Activated T-helper 2 cell treated with anti-CD3 and anti-CD28 coated beads, Interferon-gamma antibody, Interleukin-2, Interleukin-4, amounts not matched to agents 10 μg/mL and 5 μg/mL and 100 μg/mL, durations not matched to agents 14 hours and 24 hours and 36 hours (primary cell): ENCODE data around the gene CFAP54. TPM values are rescaled to one million over a fixed set of nuclear protein-coding genes. Genes with fewer than 3 reads are reported as not detected.

Experiments used
- DNase-seq: peaks from one replicate; pipeline ENCODE4 v3.0.0; 2021; ENCODE audit warnings: low spot score
- H3K27ac Mint-ChIP-seq: one replicate; pipeline ENCODE4 v1.8.0; 2021; ENCODE audit warnings: mixed read lengths
- H3K27me3 Mint-ChIP-seq: one replicate; pipeline ENCODE4 v1.8.0; 2021; ENCODE audit warnings: low read depth, mixed read lengths
- H3K36me3 Mint-ChIP-seq: one replicate; pipeline ENCODE4 v1.8.0; 2021; ENCODE audit warnings: low read depth, mixed read lengths
- H3K4me1 Mint-ChIP-seq: one replicate; pipeline ENCODE4 v1.8.0; 2021; ENCODE audit warnings: low read depth, mixed read lengths
- H3K4me3 Mint-ChIP-seq: one replicate; pipeline ENCODE4 v1.8.0; 2021; ENCODE audit warnings: low read depth, mild to moderate bottlenecking, moderate library complexity, mixed read lengths
- H3K9me3 Mint-ChIP-seq: one replicate; pipeline ENCODE4 v1.8.0; 2021; ENCODE audit warnings: mixed read lengths
- intact Hi-C: fragments of 100-400 bp; cut with micrococcal nuclease; formaldehyde crosslinking; loops from one replicate; pipeline ENCODE4 v1.15.1; 2023
- total RNA-seq: library from RNA; stranded (reverse); gene quantifications from 2 replicates; pipeline ENCODE4 v1.2.3, GENCODE V29; 2022

The CFAP54 gene
- total RNA-seq, 1 donor from 2014 or later, result 0.23 TPM

- no peaks in the 10 kb centered on the region for H3K4me1 Mint-ChIP-seq
- no peak overlapping the region for H3K4me3 Mint-ChIP-seq
- DNase-seq, result no peak
- H3K27ac Mint-ChIP-seq, result no peak overlapping the region
- H3K9me3 Mint-ChIP-seq, result no peaks in the 10 kb centered on the region
- intact Hi-C loops, result no loop called here
- H3K36me3 Mint-ChIP-seq, result no peaks in the 10 kb centered on the region
- peaks cover 3% of the 10 kb centered on the region for H3K27me3 Mint-ChIP-seq
These were observed 390.8 kb downstream of the CFAP54 start for GRCh38 chr12:96880220-96880619.

- Mint-ChIP-seq H3K4me1 (no peaks in the 10 kb centered on the region), H3K9me3 (no peaks in the 10 kb centered on the region), H3K36me3 (no peaks in the 10 kb centered on the region), H3K27me3 (peaks cover 3% of the 10 kb centered on the region), H3K4me3 (no peak overlapping the region), H3K27ac (no peak overlapping the region)
- DNase-seq, result no peak
- intact Hi-C loops, result no loop called here
These were observed 392.2 kb downstream of the CFAP54 start for GRCh38 chr12:96881608-96882007.

- Mint-ChIP-seq H3K4me1 (no peaks in the 10 kb centered on the region), H3K4me3 (no peak overlapping the region), H3K36me3 (no peaks in the 10 kb centered on the region), H3K27me3 (peaks cover 3% of the 10 kb centered on the region), H3K9me3 (no peaks in the 10 kb centered on the region), H3K27ac (no peak overlapping the region)
- DNase-seq, result no peak
- intact Hi-C loops, result no loop called here
These were observed 393.5 kb downstream of the CFAP54 start for GRCh38 chr12:96882862-96883261.

- no peaks in the 10 kb centered on the region for H3K4me1 Mint-ChIP-seq
- H3K36me3 Mint-ChIP-seq, result no peaks in the 10 kb centered on the region
- H3K9me3 Mint-ChIP-seq, result no peaks in the 10 kb centered on the region
- H3K27ac Mint-ChIP-seq, result no peak overlapping the region
- intact Hi-C loops, result no loop called here
- H3K4me3 Mint-ChIP-seq, result no peak overlapping the region
- H3K27me3 Mint-ChIP-seq, result peaks cover 3% of the 10 kb centered on the region
- DNase-seq, result no peak
These were observed 394.2 kb downstream of the CFAP54 start for GRCh38 chr12:96883571-96883970.

- Mint-ChIP-seq H3K4me3 (no peak overlapping the region), H3K4me1 (peaks cover 4% of the 10 kb centered on the region), H3K36me3 (no peaks in the 10 kb centered on the region), H3K9me3 (no peaks in the 10 kb centered on the region), H3K27me3 (peaks cover 7% of the 10 kb centered on the region), H3K27ac (no peak overlapping the region)
- intact Hi-C loops, result no loop called here
- DNase-seq, result no peak
These were observed 397.8 kb downstream of the CFAP54 start for GRCh38 chr12:96886998-96887677.

GRCh38 chr12:96889273-96889933, 400.0 kb downstream of the CFAP54 start:
- no peak overlapping the region for H3K27ac Mint-ChIP-seq
- H3K9me3 Mint-ChIP-seq, result no peaks in the 10 kb centered on the region
- H3K27me3 Mint-ChIP-seq, result peaks cover 7% of the 10 kb centered on the region
- intact Hi-C loops, result no loop called here
- peaks cover 4% of the 10 kb centered on the region for H3K4me1 Mint-ChIP-seq
- no peak for DNase-seq
- no peak overlapping the region for H3K4me3 Mint-ChIP-seq
- no peaks in the 10 kb centered on the region for H3K36me3 Mint-ChIP-seq

- no peak for DNase-seq
- H3K9me3 Mint-ChIP-seq, result no peaks in the 10 kb centered on the region
- H3K27ac Mint-ChIP-seq, result no peak overlapping the region
- intact Hi-C loops, result no loop called here
- H3K4me3 Mint-ChIP-seq, result no peak overlapping the region
- H3K27me3 Mint-ChIP-seq, result peaks cover 7% of the 10 kb centered on the region
- H3K36me3 Mint-ChIP-seq, result no peaks in the 10 kb centered on the region
- peaks cover 4% of the 10 kb centered on the region for H3K4me1 Mint-ChIP-seq
These were observed 401.0 kb downstream of the CFAP54 start for GRCh38 chr12:96890331-96890730.

- H3K27ac Mint-ChIP-seq, result no peak overlapping the region
- no peak for DNase-seq
- H3K27me3 Mint-ChIP-seq, result peaks cover 5% of the 10 kb centered on the region
- no peaks in the 10 kb centered on the region for H3K36me3 Mint-ChIP-seq
- peaks cover 4% of the 10 kb centered on the region for H3K4me1 Mint-ChIP-seq
- no peaks in the 10 kb centered on the region for H3K9me3 Mint-ChIP-seq
- no peak overlapping the region for H3K4me3 Mint-ChIP-seq
- intact Hi-C loops, result no loop called here
These were observed 402.7 kb downstream of the CFAP54 start for GRCh38 chr12:96892104-96892503.

GRCh38 chr12:96897421-96897820, 408.0 kb downstream of the CFAP54 start:
- Mint-ChIP-seq H3K36me3 (no peaks in the 10 kb centered on the region), H3K27me3 (no peaks in the 10 kb centered on the region), H3K27ac (no peak overlapping the region), H3K4me1 (no peaks in the 10 kb centered on the region), H3K4me3 (no peak overlapping the region), H3K9me3 (no peaks in the 10 kb centered on the region)
- intact Hi-C loops, result no loop called here
- no peak for DNase-seq

- H3K4me3 Mint-ChIP-seq, result no peak overlapping the region
- peaks cover 10% of the 10 kb centered on the region for H3K27me3 Mint-ChIP-seq
- peaks cover 3% of the 10 kb centered on the region for H3K4me1 Mint-ChIP-seq
- intact Hi-C loops, result loop anchor here (10.0 kb wide), 2 partner anchors 1426 to 1614 kb away; partner anchors contain the start of genes METAP2 and TMPO
- no peaks in the 10 kb centered on the region for H3K9me3 Mint-ChIP-seq
- no peak overlapping the region for H3K27ac Mint-ChIP-seq
- DNase-seq, result no peak
- no peaks in the 10 kb centered on the region for H3K36me3 Mint-ChIP-seq
These were observed 411.8 kb downstream of the CFAP54 start for GRCh38 chr12:96901175-96901574.

GRCh38 chr12:96902076-96902475, 412.7 kb downstream of the CFAP54 start:
- no peak for DNase-seq
- H3K27ac Mint-ChIP-seq, result no peak overlapping the region
- H3K36me3 Mint-ChIP-seq, result no peaks in the 10 kb centered on the region
- peaks cover 8% of the 10 kb centered on the region for H3K4me1 Mint-ChIP-seq
- peaks cover 10% of the 10 kb centered on the region for H3K27me3 Mint-ChIP-seq
- H3K4me3 Mint-ChIP-seq, result no peak overlapping the region
- no peaks in the 10 kb centered on the region for H3K9me3 Mint-ChIP-seq
- intact Hi-C loops, result loop anchor here (10.0 kb wide), 2 partner anchors 1427 to 1613 kb away; partner anchors contain the start of genes METAP2 and TMPO

- peaks cover 10% of the 10 kb centered on the region for H3K27me3 Mint-ChIP-seq
- intact Hi-C loops, result loop anchor here (2.0 to 10.0 kb wide), 6 partner anchors 81 to 1738 kb away; partner anchors contain the start of genes AMDHD1, APAF1, CCDC38 and IKBIP
- H3K27ac Mint-ChIP-seq, result peak overlapping the region; percentile 96
- peak overlapping the region; percentile 95 for H3K4me3 Mint-ChIP-seq
- peaks cover 34% of the 10 kb centered on the region for H3K36me3 Mint-ChIP-seq
- peaks cover 42% of the 10 kb centered on the region for H3K4me1 Mint-ChIP-seq
- H3K9me3 Mint-ChIP-seq, result no peaks in the 10 kb centered on the region
- DNase-seq, result no peak
These were observed 417.1 kb downstream of the CFAP54 start for GRCh38 chr12:96906498-96906848.
